ENCODE results near the gene SNRNP48.
A peak's percentile ranks its signal among the peaks of the same experiment; 100 is the strongest.

Gene SNRNP48

DNA sequence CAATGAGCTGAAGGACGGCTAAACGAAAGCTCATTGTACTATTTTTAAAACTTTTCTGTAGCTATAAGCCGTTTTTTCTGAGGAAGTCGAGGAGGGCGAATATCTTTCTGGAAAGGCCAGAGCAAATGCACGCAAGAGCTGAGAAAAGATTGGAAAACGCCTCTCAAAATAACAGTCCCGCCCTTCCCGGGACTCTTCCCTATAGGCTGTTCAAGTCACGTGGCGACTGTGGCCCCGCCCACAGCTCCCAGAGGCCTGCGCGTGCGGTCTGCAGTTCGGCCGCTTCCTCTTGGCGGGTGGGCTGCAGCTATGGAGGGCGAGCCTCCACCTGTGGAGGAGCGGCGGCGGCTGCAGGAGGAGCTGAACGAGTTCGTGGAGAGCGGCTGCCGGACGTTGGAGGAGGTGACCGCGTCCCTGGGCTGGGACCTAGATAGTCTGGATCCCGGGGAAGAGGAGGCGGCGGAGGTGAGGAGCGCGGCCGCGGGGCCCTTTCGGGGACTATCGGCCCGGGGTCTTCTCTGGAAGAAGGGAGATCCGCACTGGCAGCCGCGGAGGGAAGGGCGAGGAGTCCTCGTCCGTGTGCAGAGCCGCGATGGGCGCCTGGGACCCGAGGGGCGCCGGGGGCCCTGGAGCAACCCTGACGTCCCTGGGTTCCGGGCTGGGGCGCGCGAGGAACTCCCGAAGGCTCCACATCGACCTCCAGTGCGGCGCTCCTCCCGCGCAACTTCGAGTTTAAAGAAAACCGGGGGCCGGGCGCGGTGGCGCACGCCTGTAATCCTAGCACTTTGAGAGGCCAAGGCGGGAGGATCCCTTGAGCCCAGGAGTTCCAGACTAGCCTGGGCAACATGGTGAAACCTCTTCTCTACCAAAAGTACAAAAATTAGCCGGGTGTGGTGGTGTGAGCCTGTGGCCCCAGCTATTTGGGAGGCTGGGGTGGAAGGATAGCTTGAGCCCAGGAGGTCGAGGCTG, at the start of gene SNRNP48 (continued):
- TF ChIP-seq, protein P1, sequence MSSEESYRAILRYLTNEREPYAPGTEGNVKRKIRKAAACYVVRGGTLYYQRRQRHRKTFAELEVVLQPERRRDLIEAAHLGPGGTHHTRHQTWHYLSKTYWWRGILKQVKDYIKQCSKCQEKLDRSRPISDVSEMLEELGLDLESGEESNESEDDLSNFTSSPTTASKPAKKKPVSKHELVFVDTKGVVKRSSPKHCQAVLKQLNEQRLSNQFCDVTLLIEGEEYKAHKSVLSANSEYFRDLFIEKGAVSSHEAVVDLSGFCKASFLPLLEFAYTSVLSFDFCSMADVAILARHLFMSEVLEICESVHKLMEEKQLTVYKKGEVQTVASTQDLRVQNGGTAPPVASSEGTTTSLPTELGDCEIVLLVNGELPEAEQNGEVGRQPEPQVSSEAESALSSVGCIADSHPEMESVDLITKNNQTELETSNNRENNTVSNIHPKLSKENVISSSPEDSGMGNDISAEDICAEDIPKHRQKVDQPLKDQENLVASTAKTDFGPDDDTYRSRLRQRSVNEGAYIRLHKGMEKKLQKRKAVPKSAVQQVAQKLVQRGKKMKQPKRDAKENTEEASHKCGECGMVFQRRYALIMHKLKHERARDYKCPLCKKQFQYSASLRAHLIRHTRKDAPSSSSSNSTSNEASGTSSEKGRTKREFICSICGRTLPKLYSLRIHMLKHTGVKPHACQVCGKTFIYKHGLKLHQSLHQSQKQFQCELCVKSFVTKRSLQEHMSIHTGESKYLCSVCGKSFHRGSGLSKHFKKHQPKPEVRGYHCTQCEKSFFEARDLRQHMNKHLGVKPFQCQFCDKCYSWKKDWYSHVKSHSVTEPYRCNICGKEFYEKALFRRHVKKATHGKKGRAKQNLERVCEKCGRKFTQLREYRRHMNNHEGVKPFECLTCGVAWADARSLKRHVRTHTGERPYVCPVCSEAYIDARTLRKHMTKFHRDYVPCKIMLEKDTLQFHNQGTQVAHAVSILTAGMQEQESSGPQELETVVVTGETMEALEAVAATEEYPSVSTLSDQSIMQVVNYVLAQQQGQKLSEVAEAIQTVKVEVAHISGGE (tag by site-specific recombination; conservative IDR thresholded peaks at IDR 0.05; ENCODE audit: low read depth), result 0 out of 2 replicates have a peak, but pooled peaks have one; percentile 26
- TF ChIP-seq, protein P2, sequence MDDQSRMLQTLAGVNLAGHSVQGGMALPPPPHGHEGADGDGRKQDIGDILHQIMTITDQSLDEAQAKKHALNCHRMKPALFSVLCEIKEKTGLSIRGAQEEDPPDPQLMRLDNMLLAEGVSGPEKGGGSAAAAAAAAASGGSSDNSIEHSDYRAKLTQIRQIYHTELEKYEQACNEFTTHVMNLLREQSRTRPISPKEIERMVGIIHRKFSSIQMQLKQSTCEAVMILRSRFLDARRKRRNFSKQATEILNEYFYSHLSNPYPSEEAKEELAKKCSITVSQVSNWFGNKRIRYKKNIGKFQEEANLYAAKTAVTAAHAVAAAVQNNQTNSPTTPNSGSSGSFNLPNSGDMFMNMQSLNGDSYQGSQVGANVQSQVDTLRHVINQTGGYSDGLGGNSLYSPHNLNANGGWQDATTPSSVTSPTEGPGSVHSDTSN (CRISPR knock-in tag; IDR thresholded peaks at IDR 0.05), result 0 out of 2 replicates have a peak, but pooled peaks have one; percentile 38
- TF ChIP-seq ZEB2 (tag by site-specific recombination; IDR thresholded peaks at IDR 0.05) (0 out of 2 replicates have a peak, but pooled peaks have one; percentile 33), YY2 (tag by site-specific recombination; IDR thresholded peaks at IDR 0.05) (no peak; the same call in 1 of the 2 replicates), ZNF791 (tag by site-specific recombination; IDR thresholded peaks at IDR 0.05) (no peak), ZFHX2 (tag by site-specific recombination; conservative IDR thresholded peaks at IDR 0.05) (peak; percentile 6; the same call in 1 of the 2 replicates), ZNF114 (tag by site-specific recombination; IDR thresholded peaks at IDR 0.05) (no peak), BCL11B (tag by site-specific recombination; IDR thresholded peaks at IDR 0.05; ENCODE audit: low read depth) (no peak), ZNF701 (tag by site-specific recombination; IDR thresholded peaks at IDR 0.05) (no peak), ZNF544 (tag by site-specific recombination; IDR thresholded peaks at IDR 0.05) (no peak), ZNF514 (tag by site-specific recombination; IDR thresholded peaks at IDR 0.05) (no peak), RBAK (tag by site-specific recombination; IDR thresholded peaks at IDR 0.05) (no peak), OSR2 (tag by site-specific recombination; IDR thresholded peaks at IDR 0.05) (no peak), ZNF302 (tag by site-specific recombination; IDR thresholded peaks at IDR 0.05; ENCODE audit: low read depth) (no peak), ZSCAN30 (tag by site-specific recombination; IDR thresholded peaks at IDR 0.05) (peak; percentile 29; the same call in 1 of the 2 replicates), ZNF610 (tag by site-specific recombination; IDR thresholded peaks at IDR 0.05; ENCODE audit: borderline replicate concordance) (peak; percentile 87), ZNF2 (tag by site-specific recombination; IDR thresholded peaks at IDR 0.05) (no peak), ZNF555 (tag by site-specific recombination; conservative IDR thresholded peaks at IDR 0.05) (no peak), ZSCAN23 (tag by site-specific recombination; IDR thresholded peaks at IDR 0.05) (no peak), MZF1 (tag by site-specific recombination; IDR thresholded peaks at IDR 0.05; ENCODE audit: borderline replicate concordance) (no peak), GLIS1 (tag by site-specific recombination; IDR thresholded peaks at IDR 0.05) (peak; percentile 76), ZNF76 (tag by site-specific recombination; IDR thresholded peaks at IDR 0.05; ENCODE audit: borderline replicate concordance, low read depth) (peak; percentile 85), ZBTB20 (tag by site-specific recombination; IDR thresholded peaks at IDR 0.05) (peak; percentile 70; the same call in 1 of the 2 replicates), ZNF404 (tag by site-specific recombination; IDR thresholded peaks at IDR 0.05) (no peak)
- TF ChIP-seq, protein P3, sequence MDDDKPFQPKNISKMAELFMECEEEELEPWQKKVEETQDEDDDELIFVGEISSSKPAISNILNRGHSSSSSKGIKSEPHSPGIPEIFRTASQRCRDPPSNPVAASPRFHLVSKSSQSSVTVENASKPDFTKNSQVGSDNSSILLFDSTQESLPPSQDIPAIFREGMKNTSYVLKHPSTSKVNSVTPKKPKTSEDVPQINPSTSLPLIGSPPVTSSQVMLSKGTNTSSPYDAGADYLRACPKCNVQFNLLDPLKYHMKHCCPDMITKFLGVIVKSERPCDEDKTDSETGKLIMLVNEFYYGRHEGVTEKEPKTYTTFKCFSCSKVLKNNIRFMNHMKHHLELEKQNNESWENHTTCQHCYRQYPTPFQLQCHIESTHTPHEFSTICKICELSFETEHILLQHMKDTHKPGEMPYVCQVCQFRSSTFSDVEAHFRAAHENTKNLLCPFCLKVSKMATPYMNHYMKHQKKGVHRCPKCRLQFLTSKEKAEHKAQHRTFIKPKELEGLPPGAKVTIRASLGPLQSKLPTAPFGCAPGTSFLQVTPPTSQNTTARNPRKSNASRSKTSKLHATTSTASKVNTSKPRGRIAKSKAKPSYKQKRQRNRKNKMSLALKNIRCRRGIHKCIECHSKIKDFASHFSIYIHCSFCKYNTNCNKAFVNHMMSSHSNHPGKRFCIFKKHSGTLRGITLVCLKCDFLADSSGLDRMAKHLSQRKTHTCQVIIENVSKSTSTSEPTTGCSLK (tag by site-specific recombination; IDR thresholded peaks at IDR 0.05), result no peak
- TF ChIP-seq, protein P4, sequence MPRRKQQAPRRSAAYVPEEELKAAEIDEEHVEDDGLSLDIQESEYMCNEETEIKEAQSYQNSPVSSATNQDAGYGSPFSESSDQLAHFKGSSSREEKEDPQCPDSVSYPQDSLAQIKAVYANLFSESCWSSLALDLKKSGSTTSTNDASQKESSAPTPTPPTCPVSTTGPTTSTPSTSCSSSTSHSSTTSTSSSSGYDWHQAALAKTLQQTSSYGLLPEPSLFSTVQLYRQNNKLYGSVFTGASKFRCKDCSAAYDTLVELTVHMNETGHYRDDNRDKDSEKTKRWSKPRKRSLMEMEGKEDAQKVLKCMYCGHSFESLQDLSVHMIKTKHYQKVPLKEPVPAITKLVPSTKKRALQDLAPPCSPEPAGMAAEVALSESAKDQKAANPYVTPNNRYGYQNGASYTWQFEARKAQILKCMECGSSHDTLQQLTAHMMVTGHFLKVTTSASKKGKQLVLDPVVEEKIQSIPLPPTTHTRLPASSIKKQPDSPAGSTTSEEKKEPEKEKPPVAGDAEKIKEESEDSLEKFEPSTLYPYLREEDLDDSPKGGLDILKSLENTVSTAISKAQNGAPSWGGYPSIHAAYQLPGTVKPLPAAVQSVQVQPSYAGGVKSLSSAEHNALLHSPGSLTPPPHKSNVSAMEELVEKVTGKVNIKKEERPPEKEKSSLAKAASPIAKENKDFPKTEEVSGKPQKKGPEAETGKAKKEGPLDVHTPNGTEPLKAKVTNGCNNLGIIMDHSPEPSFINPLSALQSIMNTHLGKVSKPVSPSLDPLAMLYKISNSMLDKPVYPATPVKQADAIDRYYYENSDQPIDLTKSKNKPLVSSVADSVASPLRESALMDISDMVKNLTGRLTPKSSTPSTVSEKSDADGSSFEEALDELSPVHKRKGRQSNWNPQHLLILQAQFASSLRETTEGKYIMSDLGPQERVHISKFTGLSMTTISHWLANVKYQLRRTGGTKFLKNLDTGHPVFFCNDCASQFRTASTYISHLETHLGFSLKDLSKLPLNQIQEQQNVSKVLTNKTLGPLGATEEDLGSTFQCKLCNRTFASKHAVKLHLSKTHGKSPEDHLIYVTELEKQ (tag by site-specific recombination; IDR thresholded peaks at IDR 0.05; ENCODE audit: borderline replicate concordance), result no peak
- TF ChIP-seq, protein P5, sequence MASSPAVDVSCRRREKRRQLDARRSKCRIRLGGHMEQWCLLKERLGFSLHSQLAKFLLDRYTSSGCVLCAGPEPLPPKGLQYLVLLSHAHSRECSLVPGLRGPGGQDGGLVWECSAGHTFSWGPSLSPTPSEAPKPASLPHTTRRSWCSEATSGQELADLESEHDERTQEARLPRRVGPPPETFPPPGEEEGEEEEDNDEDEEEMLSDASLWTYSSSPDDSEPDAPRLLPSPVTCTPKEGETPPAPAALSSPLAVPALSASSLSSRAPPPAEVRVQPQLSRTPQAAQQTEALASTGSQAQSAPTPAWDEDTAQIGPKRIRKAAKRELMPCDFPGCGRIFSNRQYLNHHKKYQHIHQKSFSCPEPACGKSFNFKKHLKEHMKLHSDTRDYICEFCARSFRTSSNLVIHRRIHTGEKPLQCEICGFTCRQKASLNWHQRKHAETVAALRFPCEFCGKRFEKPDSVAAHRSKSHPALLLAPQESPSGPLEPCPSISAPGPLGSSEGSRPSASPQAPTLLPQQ (tag by site-specific recombination; IDR thresholded peaks at IDR 0.05), result no peak
